ENCODE data around the gene PI4KA.

Gene PI4KA

DNA sequence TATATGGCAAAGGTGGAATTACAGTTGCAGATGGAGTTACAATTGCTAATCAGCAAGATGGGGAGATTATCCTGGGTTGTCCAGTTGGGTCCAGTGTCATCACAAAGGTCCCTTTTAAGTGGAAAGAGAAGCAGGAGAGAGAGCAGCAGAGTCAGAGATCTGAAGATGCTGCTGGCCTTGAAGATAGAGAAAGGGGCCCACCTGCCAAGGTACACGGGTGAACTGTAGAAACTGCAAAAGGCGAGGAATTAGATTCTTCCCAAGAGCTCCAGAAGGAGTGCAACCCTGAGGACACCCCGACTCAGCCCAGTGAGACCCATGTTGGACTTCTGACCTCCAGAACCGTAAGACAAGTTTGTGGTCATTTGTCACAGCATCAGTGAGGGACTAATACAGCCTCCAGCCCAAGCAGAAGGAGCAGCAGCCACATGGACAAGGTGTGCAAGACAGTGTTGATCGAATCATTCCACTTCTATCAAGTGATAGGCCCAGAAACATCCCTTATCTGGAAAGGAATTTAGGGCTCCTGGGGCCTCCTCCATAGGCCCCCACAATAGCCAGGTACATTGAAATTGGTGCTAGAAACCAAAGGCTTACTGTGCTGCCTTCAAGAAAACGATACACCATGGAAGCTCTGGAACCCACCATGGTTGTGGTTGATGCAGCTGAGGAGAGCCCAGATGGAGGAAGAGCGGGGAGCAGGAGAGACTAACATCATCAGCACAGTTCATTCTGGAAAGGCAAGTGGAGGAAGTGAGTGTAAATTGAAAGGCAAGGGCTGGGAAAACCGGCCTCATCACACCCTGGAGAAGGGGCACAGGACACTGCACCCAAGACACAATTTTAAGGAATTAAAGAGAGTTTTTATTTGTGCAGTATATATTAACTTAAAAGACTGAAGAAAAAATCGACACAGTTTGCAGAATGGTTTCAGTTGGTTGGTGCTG is 23.5 kb upstream of the PI4KA start:
- FAIRE-seq = no peak

DNA sequence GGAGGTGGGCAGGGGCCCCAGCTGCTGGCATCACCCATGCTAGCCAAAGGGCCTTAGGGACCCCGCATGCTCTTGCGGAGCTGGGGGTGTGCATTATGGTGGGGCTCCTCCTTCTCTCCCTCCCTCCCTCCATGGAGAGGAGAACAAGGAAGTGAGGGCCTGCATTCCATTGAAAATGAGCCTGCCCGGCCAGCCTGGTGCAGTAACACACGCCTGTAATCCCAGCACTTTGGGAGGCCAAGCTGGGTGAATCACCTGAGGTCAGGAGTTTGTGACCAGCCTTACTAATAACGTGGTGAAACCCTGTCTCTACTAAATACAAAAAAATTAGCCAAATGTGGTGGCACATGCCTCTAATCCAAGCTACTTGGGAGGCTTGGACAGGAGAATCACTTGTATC is 22.6 kb upstream of the PI4KA start:
- no peak for FAIRE-seq

DNA sequence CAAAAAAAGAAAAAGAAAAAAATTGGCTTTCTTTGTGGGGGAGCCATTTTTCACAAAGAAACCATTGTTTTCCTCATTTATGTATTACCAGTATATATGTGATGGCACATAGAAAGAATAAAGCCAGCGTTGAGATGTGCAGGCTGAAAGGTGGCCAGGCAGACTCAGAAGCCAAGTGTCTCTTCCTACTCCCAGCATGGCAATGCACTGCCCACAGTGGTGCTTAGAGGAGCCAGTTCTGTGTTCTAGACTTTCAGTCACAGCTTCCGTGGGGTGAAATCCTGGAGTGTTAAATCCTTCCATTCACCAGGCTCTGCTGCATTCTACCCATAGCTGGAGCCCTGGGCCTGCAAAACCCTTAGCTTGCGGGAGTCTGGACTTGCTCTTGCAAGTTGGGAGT is 19.1 kb upstream of the PI4KA start:
- FAIRE-seq = no peak

DNA sequence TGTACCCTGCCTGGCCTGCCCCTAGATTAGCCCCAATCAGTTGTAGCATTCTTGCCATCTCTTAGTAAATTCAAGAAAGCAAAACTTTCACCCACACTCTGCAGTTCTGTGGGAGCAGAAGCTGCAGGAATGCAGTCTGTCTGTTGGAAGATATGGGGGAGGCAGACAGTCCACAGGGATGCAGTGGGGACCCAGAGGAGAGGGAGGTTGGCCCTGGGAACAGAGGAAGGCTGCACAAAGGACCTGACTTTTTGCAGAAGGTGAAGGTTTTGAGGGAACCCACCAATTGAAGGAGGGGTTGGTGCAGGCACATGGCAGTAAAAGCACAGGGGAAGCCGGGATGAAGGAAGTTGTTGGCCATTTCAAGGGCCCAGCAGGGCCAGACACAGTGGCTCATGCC is 16.7 kb upstream of the PI4KA start:
- FAIRE-seq = no peak

DNA sequence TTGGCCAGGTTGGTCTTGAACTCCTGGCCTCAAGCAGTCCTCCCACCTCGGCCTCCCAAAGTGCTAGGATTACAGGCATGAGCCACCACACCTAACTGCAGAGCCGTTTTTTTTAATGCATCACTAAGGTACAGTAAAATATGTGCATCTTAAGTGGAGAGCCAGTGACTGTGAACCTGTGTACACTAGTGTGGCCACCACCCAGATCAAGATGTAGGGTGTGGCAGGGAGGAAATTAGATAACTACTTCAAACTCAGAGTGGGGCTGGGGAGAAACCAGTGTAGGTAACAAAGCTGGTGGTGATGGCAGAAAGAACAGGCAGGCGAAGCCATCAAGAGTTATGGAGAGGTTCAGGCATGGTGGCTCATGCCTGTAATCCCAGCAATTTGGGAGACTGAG is 14.6 kb upstream of the PI4KA start:
- no peak for FAIRE-seq

DNA sequence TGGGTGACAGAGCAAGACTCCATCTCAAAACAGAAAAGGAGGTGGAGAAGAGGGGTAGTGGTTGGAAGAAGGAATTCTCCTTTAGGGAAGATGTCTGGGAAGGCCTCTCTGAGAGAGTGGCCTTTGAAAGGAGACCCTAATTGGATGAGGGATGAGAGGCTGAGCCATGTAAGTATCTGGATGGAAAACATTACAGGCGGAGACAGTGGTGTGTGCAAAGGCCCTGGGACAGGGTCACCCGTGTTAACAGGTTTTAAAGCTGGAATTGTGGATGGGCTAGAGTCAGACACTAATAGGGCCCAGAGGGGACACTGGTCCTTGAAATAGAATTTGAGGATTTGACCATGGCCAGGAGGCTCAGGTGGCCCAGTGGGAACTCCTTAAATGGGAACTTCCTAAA is 10.6 kb upstream of the PI4KA start:
- FAIRE-seq = no peak

DNA sequence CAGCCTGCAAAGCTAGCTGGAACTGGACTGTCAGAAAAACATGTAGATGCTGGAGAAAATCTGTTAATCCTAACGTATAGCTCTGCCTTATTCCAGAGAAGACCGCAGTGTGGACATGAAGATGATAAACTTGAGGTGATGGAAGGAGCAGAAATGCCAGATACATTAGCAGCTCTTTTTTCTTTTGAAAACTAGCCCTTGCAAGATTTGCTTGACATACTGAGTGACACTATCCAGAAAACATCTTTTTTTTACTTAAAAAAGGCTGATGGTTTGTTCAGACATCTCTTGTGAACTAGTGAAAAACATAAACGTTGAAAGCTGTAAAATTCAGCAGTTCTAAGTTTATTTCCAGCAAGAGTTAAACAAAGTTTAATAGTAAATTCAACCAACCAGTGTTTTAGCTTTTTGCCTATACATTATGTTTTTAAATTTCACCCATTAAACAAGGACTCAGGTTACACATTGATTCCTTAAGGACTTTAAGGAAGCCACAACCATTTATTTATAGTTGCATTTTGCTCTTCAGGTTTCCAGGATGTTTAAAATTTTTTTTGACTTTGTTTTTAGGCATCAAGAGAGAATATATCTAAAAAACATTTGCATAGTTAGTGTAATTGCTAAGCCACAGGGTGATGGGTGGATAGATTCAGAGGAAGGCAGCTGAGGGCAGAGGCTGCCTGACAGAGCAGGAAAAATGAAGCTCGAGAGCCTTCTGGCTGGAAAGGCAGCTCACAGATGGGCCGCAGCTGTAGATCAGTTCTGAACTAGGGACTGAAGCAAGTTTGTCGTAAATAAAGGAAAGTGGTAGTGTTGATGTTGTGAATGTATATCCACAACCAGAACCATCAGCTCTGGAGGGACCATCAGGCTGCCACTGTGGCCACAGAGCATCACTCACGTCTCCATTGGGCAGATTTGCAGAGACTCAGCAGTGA is 9.7 kb upstream of the PI4KA start:
- no peak for FAIRE-seq

DNA sequence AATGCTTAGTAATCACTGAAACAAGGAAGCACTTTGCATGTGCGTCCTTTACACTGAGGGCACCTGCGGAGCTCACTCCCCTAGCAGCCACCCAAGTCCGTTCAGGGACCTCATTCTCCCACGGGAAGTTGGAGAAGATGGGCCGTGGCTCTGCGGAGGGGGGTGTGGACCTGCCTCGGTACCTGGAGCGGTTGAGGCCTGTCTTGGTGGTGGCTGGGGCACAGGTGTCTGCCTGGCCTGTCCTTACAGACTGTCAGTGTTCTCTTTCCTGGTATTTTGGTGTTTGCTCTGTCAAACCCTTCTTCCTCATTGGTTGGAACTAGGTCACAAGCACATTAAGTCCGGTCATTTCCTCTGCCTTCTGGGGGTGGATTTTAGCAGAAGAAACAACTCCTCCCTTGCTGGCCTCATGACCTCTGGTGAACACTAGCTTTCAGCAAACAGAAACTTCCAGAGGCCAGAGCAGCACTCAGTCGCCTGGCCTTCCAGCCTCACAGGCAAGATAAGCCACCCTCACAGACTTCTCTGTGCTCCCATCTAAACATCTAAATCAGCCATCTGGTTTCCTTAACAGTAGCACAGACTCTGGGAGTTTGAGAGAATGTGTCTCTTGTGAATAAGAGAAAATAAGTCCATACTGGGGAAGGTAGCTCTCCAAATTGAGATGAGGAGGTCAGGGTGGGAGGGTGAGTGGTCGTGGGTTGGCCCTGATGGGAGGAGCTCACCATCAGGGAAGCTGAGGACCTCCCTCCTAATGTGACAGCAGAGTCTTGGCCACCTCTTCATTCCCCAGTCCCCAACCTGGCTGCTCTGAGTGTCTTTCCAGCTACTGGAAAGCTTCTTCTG is 8.8 kb upstream of the PI4KA start:
- peak; percentile 82 for FAIRE-seq

DNA sequence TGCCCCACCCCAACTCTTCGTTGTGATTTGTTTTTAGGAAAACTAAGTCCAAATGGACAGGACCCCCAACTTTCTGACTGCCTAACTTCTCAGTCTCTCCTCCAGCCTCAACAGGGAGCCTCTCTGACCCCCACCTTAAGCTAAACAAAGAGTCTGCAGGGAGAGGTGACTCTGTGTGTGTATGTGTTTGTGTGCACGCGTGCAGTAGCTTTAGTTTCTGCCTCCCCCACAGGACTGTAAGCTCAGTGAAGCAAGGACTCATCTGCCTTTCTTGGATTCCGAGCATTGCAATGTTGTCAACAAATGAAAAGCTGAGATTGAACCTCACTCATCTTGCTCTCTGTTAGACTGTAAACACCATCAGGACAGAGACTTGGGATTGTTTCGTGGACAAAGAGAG is 8.1 kb upstream of the PI4KA start:
- no peak for FAIRE-seq

DNA sequence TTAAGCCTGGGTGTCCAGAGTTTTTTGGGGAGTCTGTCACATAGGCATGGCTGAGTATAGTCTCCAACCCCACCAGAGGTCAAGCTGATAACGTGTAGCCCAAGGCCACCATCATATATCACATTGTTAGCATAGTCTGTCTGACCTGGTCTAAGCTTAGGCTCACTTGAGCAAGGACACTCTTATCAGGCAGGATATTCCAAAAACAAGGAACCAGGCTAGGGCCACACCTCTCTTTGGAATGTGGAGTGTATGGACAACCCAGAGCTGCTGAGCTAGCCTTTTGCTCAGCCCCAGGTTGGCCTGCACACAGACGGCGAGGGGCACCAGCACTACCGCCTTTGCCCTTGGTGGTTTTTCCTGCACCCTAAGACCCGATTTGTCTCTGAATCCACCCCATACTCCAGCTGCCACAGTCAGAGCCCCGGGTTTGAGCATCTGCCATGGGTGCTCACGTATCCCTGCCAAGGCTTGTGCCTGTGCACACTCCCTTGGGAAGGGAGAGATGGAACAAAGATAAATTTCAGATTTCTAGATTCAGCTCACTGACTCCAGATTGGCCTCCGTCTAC is 7.3 kb upstream of the PI4KA start:
- no peak for FAIRE-seq

DNA sequence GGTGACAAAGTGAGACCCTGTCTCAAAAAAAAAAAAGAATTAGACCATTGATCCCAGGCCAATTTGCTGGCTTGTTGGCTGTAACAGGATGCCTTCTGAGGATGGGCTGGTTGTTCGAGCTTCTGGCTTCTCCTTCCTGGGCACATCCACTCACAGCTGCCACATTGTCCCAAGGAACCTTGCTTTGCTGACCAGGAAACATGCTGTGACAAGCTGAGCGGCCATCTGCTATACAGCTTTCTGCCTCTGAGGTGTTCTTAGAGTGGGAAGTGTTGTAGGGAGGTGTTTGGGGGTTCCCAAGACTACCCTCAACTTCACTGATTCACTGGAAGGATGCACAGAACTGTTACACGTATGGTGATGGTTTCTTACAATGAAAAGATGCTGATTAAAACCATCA is 6.7 kb upstream of the PI4KA start:
- FAIRE-seq = no peak

DNA sequence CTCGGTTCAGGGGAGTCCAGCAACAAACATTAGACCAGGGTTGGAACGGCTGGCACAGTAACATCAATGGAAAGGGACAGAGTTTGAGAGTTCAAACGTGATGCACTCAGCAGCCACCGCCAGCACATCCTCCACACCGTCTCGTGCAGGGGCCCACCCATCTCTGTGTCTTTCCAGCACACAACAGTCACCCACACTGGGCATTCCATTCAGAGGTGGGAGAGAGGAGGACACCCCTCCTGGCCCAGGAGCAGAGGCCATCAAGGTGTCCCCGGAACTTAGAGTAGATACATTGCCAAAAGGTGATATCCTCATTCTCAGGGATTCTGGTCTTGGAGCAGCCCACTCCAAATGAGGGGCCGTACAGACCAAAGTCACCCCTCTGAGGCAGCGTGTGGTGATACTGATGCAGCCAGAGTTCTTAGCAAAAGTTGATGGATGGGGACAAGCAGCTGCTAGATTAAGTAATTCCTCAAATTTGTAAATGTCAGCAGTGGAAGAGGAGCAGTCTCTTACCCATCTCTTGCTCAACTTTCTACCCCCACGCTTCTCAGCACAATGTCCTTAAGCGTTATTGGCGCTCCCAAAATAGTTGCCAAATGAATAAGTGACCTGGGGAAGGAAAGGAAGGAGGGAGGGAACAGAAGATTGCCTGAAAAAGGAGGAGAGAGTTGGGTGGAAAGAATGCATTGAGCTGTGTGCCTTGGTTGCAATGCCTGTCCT is 5.7 kb upstream of the PI4KA start:
- no peak for FAIRE-seq

DNA sequence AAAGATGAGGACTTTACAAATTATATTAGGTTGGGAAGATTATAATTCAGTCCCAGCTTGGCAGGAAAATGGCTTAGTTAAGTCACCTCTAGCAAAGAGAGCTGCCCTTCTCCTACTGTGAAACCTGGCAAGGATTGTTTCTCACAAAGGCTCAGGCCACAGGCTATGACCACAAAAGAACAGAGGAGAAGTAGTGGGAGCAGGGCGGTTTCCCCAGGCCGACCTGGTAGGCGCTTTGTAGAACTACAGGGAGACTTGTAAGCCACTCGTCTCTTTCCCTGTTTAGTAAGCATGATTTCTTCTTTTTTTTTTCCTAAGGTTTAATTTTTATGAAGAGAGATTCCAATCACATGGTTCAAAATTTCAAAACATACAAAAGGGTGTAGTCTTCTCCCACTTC is 4.8 kb upstream of the PI4KA start:
- no peak for FAIRE-seq

DNA sequence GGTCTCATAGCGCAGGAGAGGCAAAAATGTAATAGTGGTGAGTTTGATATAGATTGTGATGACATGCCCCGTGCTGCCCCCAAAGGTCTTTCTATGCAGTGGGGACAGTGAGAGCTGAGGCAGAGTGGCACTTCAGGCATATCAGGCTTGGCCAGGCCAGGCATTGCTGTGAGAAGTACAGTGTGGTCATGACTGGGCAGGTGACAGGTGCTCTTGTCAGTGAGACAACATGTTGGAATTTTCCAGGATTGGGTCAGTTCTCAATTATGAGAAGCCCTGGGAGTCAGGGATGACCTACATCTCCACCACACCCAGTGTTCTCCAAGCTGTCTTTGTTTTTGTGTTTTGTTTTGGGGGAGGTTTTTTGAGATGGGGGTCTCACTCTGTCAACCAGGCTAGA is 3.9 kb upstream of the PI4KA start:
- no peak for FAIRE-seq

DNA sequence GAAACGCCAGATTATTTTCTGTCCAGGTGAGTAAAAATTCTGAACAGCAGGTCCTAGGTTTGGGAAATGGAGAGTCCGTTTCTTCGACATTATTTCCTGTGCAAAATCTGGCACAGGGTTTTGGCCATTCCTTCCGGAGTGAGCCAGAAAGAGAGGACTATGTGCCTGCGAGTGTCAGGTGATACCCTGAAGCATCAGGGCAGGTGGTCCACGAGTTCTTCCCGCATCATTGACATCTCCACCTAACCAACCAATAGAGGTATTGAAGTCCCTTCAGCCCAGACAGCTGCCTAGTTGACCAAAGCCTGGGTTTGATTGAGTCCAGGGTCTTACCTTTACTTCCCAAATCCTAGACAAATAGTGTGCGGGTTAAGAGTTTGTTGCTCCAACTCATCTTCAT is 1.0 kb upstream of the PI4KA start:
- no peak for FAIRE-seq

DNA sequence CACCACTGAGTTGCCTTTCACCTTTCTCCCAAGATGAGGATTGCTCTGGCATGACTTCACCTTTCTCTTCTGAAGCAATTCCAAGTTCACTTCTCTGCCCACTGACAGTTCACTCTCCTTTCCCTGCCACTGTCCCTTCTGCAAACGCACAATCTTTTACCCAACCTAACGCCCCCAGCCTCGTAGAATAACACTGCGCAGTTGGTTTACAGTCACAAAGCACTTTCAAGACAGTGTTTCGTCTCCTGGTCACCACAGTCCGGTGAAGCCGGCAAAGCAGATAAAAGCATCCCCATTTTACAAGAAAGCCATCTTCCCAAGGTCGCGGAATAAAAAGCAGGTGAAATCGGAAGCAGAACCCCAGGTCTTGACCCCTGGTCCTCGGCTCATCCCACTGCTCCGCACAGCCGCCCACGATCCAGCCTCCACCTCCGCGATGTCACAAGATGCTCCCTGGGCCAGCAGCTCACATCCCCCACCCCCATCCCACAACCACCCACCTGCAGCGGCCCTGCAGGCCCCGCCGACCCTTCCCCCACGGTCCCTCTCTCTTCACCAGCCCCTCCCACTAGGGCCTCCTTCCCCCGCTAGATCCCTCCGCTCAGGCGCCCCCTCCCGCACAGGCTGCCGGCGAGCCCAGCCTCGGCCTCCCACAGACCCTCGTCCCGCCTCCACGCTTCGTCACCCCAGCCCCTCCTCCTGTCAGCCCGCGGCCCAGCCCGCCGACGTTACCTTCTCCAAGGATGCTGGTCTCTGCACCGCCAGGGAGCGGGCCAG is 585 bp downstream of the PI4KA start:
- FAIRE-seq = no peak

DNA sequence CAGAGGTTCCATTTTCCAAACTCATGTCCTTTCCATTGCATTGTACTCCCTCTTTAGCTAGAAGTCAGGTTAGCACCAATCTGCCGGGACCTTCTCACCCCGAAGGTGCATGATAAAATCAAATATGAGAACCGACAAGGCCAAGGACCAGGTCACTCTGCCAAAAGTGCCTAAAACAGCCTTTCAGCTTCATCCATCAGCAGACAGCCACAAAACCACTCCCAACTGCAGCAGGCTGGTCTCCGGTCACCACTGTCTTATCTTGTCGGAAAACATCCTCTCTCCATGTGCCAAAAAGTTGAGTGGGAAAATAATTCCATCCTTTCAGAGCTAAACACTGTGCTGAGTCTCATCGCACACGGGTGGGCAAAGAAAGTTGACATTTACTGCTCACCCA is 1.4 kb downstream of the PI4KA start:
- FAIRE-seq = no peak

DNA sequence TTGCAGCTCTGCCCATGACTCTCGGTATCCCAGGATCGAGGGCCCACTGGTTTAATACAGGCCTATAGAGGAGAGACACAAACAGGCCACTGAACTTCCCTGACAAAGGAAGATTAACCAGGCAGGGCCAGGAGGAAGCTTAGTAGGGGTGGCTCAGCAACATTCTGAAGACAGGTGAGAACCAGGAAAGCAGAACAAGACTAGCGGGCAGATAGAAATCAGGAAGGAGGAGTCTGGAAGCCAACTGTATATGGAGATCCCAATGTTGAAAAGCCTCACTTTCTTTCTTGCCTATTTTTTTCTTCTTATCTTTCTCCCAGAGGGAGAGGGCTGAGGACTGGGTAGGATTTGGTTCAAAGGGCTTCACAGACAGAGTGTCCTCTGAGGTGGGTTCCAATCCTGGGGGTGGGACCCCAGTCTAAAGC is 5.4 kb downstream of the PI4KA start:
- no peak for FAIRE-seq

DNA sequence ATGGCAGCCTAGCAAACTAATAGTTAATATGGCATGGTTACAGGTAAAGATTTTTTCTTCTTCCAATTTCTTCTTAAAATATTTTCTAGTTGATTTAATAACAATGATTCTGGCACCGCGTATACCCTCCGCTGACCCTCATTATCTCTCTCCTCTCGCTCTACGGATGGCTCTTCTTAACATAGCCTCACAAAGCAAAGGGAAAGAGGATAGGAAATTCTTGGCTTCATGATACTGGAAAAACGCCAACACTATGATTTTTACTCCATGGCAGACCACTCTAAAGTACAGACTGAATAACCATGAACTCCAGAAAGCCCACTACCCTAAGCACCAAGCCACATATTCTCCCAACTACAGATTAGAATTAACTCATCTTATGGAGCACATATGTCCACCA is 6.1 kb downstream of the PI4KA start:
- no peak for FAIRE-seq

DNA sequence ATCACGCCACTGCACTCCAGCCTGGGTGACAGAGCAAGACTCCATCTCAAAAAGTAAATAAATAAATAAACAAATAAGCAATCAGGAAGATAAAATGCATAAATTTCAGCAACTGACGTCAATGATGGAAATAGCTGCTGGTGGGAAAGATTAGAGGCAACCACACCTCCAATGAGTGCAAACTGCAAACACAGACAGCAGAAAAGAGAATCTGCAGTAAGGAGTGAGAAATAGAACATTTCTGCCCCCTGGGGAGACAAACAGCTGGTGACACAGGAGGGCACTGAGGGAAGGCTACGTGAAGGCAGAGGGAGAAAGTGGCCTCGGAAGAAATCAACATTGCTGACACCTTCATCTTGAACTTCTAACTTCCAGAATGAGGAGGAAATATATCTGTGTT is 6.5 kb downstream of the PI4KA start:
- FAIRE-seq = no peak

DNA sequence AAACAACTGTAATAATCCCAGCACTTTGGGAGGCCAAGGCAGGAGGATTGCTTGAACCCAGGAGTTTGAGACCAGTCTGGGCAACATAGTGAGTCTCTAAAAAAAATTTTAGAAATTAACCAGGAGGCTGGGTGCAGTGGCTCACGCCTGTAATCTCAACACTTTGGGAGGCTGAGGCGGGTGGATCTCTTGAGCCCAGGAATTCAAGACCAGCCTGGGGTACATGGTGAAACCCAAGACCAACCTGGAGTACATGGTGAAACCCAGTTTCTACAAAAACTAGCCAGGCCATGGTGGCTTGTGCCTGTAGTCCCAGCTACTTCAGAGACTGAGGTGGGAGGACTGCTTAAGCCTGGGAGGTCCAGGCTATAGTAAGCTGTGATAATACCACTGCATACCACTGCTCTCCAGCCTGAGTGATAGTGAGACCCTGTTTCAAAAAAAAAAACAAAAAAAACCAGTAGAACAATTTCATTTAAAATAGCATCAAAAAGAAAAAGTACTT is 11.2 kb downstream of the PI4KA start:
- FAIRE-seq = no peak
